GM23248 (cell line): ENCODE results near the gene ETV7. TPM values are rescaled to one million over a fixed set of nuclear protein-coding genes. Genes with fewer than 3 reads are reported as not detected.
"Not testable (repeated sequence)": the region's sequence is repeated elsewhere in the genome, so short reads cannot be mapped to it uniquely, and the experiment has no call there.

Experiments used
- DNase-seq: peaks from one replicate; pipeline ENCODE4 v3.0.0-alpha.2; 2015
- H2AFZ ChIP-seq: fragments of 200-600 bp; sonication (generic); 2 replicates; pipeline ENCODE4 v1.6.1; 2016; ENCODE audit warnings: antibody characterized with exemption
- H3F3A ChIP-seq: fragments of 200-600 bp; sonication (generic); 2 replicates; pipeline ENCODE4 v1.6.1; 2016; ENCODE audit warnings: mild to moderate bottlenecking, antibody characterized with exemption, mixed run types; ENCODE audit not compliant: insufficient read depth
- H3K27ac ChIP-seq: fragments of 200-600 bp; sonication (generic); 2 replicates; pipeline ENCODE4 v1.5.1; 2016; ENCODE audit warnings: mild to moderate bottlenecking
- H3K27me3 ChIP-seq: fragments of 200-600 bp; sonication (generic); replicated peaks from 2 replicates; pipeline ENCODE4 v1.6.1; 2016; ENCODE audit warnings: mild to moderate bottlenecking; ENCODE audit not compliant: insufficient read depth
- H3K36me3 ChIP-seq: fragments of 200-600 bp; sonication (generic); 2 replicates; pipeline ENCODE4 v1.6.1; 2016; ENCODE audit warnings: low read depth, mild to moderate bottlenecking
- H3K4me1 ChIP-seq: fragments of 200-600 bp; sonication (generic); 2 replicates; pipeline ENCODE4 v1.6.1; 2016; ENCODE audit warnings: mild to moderate bottlenecking; ENCODE audit not compliant: insufficient read depth
- H3K4me2 ChIP-seq: fragments of 200-600 bp; sonication (generic); one replicate; pipeline ENCODE4 v1.6.1; 2016; ENCODE audit warnings: mild to moderate bottlenecking; ENCODE audit not compliant: unreplicated experiment
- H3K4me3 ChIP-seq: fragments of 200-600 bp; sonication (generic); 2 replicates; pipeline ENCODE4 v1.5.1; 2016; ENCODE audit warnings: mild to moderate bottlenecking
- H3K79me2 ChIP-seq: fragments of 200-600 bp; sonication (generic); 2 replicates; pipeline ENCODE4 v1.6.1; 2016; ENCODE audit warnings: mild to moderate bottlenecking; ENCODE audit not compliant: insufficient read depth
- H3K9ac ChIP-seq: fragments of 200-600 bp; sonication (generic); 2 replicates; pipeline ENCODE4 v1.6.1; 2016; ENCODE audit warnings: mild to moderate bottlenecking
- H3K9me2 ChIP-seq: fragments of 200-600 bp; sonication (generic); 2 replicates; pipeline ENCODE4 v1.6.1; 2016; ENCODE audit warnings: mixed run types, mild to moderate bottlenecking, moderate library complexity; ENCODE audit not compliant: insufficient read depth
- H3K9me3 ChIP-seq: fragments of 200-600 bp; sonication (generic); one replicate; pipeline ENCODE4 v1.6.1; 2017; ENCODE audit warnings: low read depth
- H4K20me1 ChIP-seq: fragments of 200-600 bp; sonication (generic); 2 replicates; pipeline ENCODE4 v1.6.0; 2016; ENCODE audit not compliant: insufficient read depth
- EZH2 ChIP-seq: fragments of 200-600 bp; sonication (generic); IDR thresholded peaks from 2 replicates; pipeline ENCODE4 v1.6.1; 2018; ENCODE audit warnings: antibody characterized with exemption, mild to moderate bottlenecking; ENCODE audit not compliant: insufficient read depth, poor library complexity, severe bottlenecking
- EZH2phosphoT487 ChIP-seq: fragments of 200-600 bp; sonication (generic); IDR thresholded peaks from 2 replicates; pipeline ENCODE4 v1.6.1; 2018; ENCODE audit warnings: antibody characterized with exemption, moderate library complexity, mild to moderate bottlenecking, low read depth; ENCODE audit not compliant: insufficient read depth
- WGBS, 2 experiments: methylation state at CpG; one replicate each; pipeline ENCODE4 v1.1.6; 2015 to 2017; ENCODE audit warnings: low lambda C conversion rate in 2 of 2, low coverage in 1 of 2; ENCODE audit errors: missing lambda C conversion rate in 2 of 2; 5-methylcytosine and 5-hydroxymethylcytosine counted together
- in situ Hi-C: fragments of 300-500 bp; cut with MboI; formaldehyde crosslinking; loops from 2 replicates; pipeline ENCODE4 v1.15.0; 2020
- polyA plus RNA-seq: library from polyadenylated mRNA; unstranded; fragments of >200 nt; fragmentation: Nextera tagmentation; extraction: Ambion mirVana; gene quantifications from 2 replicates; pipeline ENCODE4 v1.2.1, GENCODE V29; 2016
- total RNA-seq: library from RNA; depleted of rRNA; stranded (reverse); fragments of >200 nt; shearing (Covaris generic); gene quantifications from 2 replicates; pipeline ENCODE4 v1.2.3, GENCODE V29; 2014

ETV7 gene
- total and polyA plus RNA-seq, 2 experiments from 2014 or later, result 0.32 to 0.70 TPM

DNA sequence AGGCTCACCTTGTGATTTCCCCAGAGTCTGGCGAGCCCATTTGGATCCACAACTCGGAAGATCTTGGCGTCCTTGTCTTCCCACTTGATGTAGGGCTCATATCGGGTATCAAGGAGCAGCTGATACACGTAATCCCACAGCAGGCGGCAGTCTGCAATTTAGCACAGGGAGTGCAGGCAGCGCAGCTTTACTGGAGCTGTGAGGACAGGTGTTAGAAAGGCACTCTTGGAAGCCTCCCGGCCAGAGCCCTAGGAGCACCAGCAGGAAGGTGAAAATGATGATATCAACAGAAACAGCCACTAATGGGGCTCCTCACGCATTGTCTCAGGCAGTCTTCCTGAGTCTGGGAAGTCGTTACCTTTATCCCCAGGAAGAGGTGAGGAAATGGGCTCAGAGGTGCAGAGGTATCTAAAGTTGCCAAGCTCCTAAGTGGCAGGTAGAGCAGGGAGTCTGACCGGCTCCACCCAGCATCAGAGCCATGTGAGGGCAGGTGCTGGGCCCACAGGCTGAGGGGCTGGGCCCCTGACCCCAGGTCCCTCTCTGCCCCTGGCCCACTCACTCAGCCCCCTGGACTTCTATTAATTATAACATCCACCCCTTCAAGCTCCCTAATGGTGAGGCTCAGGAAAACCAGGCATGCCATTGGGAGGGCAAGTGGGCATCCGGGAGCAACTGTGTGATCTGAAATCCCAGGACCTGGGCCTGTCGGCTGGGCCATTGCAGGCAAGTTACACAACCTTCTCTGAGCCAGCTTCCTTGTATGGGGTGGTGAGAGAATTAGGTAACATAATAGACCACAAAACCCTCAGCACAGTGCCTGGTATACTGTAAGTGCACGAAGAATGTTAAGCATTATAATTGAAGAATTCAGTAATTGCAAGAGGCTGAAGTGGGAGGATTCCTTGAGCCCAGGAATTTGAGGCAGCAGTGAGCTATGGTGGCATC is 18.3 kb downstream of the ETV7 start:
- no peak overlapping the region for H3K4me3 ChIP-seq
- no peaks in the 10 kb centered on the region for H3K9me2 ChIP-seq
- H3K9ac ChIP-seq, result peak overlapping the region; percentile 27; the same call in 1 of the 2 replicates
- peaks cover 25% of the 10 kb centered on the region for H3K4me1 ChIP-seq
- H3K36me3 ChIP-seq, result no peaks in the 10 kb centered on the region
- DNase-seq, result peak; percentile 96
- peak overlapping the region; percentile 29 for H3K4me2 ChIP-seq
- H3K79me2 ChIP-seq, result no peaks in the 10 kb centered on the region
- in situ Hi-C loops, result loop anchor here (10.0 kb wide), 1 partner anchor 244 kb away; no protein-coding TSS in a partner anchor
- TF ChIP-seq EZH2, result no peak
- TF ChIP-seq EZH2phosphoT487, result peak; percentile 96
- WGBS, 2 experiments, result 75 to 78% methylated on average over 14 of the region's 14 CpGs
- H3K9me3 ChIP-seq, result no peaks in the 10 kb centered on the region
- H2AFZ ChIP-seq, result 0 out of 2 replicates have a peak overlapping the region, but pooled peaks have one; percentile 1
- peaks cover 8% of the 10 kb centered on the region; the same call in 1 of the 2 replicates for H3F3A ChIP-seq
- H3K27ac ChIP-seq, result peak overlapping the region; percentile 59
- no peaks in the 10 kb centered on the region for H3K27me3 ChIP-seq
- no peaks in the 10 kb centered on the region for H4K20me1 ChIP-seq

DNA sequence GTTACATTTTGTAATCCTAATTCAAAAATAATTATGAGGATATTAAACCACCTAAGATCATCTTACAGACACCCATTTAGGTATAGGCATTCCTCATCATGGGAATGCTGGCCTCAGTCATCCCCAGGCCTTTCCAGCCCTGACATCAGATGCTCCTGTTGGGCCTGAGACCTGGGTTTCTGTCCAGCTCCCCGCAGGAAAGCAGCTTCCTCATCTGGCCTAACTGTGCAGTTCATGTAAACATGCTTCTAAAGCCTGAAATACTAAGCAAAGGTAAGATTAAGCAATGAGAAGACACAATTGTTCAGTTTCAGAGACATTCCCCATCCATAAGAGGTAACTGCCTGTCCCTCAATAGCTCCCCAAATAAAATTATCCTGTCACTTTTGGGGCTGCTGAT is 19.0 kb downstream of the ETV7 start:
- Histone ChIP-seq H3K9ac (no peak overlapping the region), H3K4me1 (peaks cover 25% of the 10 kb centered on the region), H2AFZ (0 out of 2 replicates have a peak overlapping the region, but pooled peaks have one; percentile 1), H3K27me3 (no peaks in the 10 kb centered on the region), H3K4me3 (no peak overlapping the region), H3K4me2 (no peak overlapping the region), H3K79me2 (no peaks in the 10 kb centered on the region), H3K36me3 (no peaks in the 10 kb centered on the region), H3K27ac (no peak overlapping the region), H3K9me3 (no peaks in the 10 kb centered on the region), H4K20me1 (no peaks in the 10 kb centered on the region), H3K9me2 (no peaks in the 10 kb centered on the region), H3F3A (peaks cover 8% of the 10 kb centered on the region; the same call in 1 of the 2 replicates)
- DNase-seq, result peak; percentile 25
- in situ Hi-C loops, result loop anchor here (10.0 kb wide), 1 partner anchor 244 kb away; no protein-coding TSS in a partner anchor
- 57 to 88% methylated on average over 1 of the region's 1 CpG for WGBS, 2 experiments
- TF ChIP-seq EZH2, result no peak
- no peak for TF ChIP-seq EZH2phosphoT487

DNA sequence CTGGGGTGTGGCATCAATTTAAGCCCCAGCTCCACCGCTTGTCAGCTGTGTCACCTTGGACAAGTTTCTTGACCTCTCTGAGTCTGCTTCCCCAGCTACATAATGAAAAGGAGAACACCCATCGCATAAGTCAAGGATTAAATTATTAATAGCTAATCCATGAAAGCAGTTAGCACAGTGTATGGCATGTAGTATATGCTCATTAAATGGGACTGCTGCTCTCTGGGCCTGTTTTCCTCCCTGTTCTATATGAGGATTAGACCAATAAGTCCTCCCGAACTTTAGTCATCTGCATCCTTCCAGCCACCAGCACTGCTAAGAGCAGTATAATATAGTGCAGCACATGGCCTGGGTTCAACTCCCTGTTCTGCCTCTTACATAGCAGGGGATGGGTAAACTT is 19.7 kb downstream of the ETV7 start:
- in situ Hi-C loops, result loop anchor here (10.0 kb wide), 1 partner anchor 243 kb away; no protein-coding TSS in a partner anchor
- no peaks in the 10 kb centered on the region for H3K9me2 ChIP-seq
- H3K36me3 ChIP-seq, result no peaks in the 10 kb centered on the region
- DNase-seq, result no peak
- no peaks in the 10 kb centered on the region for H3K9me3 ChIP-seq
- no peak overlapping the region for H3K4me3 ChIP-seq
- H3K27ac ChIP-seq, result no peak overlapping the region
- no peaks in the 10 kb centered on the region for H3K27me3 ChIP-seq
- no peaks in the 10 kb centered on the region for H3K79me2 ChIP-seq
- no peak overlapping the region for H3K9ac ChIP-seq
- no peaks in the 10 kb centered on the region for H4K20me1 ChIP-seq
- peaks cover 8% of the 10 kb centered on the region; the same call in 1 of the 2 replicates for H3F3A ChIP-seq
- H2AFZ ChIP-seq, result no peak overlapping the region
- peaks cover 25% of the 10 kb centered on the region for H3K4me1 ChIP-seq
- TF ChIP-seq EZH2phosphoT487 (no peak), EZH2 (no peak)
- WGBS, 2 experiments, result 90 to 95% methylated on average over 3 of the region's 3 CpGs
- H3K4me2 ChIP-seq, result no peak overlapping the region

DNA sequence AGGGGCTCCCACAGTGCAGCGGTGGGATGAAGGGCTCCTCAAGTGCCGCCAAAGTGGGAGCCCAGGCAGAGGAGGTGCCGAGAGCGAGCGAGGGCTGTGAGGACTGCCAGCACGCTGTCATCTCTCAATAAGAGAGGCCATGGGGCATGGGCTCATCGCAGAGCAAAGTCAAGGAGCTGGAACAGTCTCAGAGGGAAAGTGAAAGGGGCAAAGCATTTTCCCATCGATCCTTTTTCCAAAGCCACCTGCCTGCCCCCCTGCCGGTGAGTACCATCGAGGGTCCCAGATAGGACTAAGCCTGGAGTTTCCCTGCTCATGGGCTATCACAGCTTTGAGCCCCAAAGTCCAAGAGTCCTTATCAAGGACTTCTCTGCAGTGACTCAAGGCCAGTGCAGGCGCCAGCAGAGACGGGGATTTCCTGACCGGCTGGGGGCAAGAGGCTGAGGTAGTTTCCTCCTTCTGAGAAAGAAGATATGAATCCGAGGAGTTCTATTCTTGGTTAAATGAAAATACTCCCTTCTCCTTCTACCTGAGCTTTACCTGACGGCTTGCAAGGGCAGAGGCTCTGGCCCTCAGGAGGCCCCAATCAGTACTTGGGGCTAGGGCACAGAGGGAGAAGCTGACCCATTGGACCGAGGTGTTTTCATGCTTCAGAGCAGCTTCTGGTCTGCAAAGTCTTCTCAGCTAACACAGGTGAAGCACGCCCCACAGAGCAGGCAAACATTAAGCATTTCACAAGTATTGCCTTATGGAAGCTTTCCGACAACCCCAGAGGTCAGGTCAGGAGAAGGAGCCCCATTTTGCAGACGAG is 22.6 kb downstream of the ETV7 start:
- Histone ChIP-seq H3K4me1 (peaks cover 19% of the 10 kb centered on the region), H3K4me2 (no peak overlapping the region), H3K9me3 (no peaks in the 10 kb centered on the region), H3K9ac (no peak overlapping the region), H3K27me3 (no peaks in the 10 kb centered on the region), H2AFZ (no peak overlapping the region), H3K79me2 (no peaks in the 10 kb centered on the region), H3K9me2 (no peaks in the 10 kb centered on the region), H3K27ac (no peak overlapping the region), H3K36me3 (no peaks in the 10 kb centered on the region), H3K4me3 (no peak overlapping the region), H3F3A (peaks cover 4% of the 10 kb centered on the region; the same call in 1 of the 2 replicates), H4K20me1 (no peaks in the 10 kb centered on the region)
- in situ Hi-C loops, result loop anchor here (10.0 kb wide), 1 partner anchor 240 kb away; no protein-coding TSS in a partner anchor
- WGBS, 2 experiments, result 92 to 93% methylated on average over 19 of the region's 19 CpGs
- DNase-seq, result no peak
- TF ChIP-seq EZH2, result no peak
- no peak for TF ChIP-seq EZH2phosphoT487

DNA sequence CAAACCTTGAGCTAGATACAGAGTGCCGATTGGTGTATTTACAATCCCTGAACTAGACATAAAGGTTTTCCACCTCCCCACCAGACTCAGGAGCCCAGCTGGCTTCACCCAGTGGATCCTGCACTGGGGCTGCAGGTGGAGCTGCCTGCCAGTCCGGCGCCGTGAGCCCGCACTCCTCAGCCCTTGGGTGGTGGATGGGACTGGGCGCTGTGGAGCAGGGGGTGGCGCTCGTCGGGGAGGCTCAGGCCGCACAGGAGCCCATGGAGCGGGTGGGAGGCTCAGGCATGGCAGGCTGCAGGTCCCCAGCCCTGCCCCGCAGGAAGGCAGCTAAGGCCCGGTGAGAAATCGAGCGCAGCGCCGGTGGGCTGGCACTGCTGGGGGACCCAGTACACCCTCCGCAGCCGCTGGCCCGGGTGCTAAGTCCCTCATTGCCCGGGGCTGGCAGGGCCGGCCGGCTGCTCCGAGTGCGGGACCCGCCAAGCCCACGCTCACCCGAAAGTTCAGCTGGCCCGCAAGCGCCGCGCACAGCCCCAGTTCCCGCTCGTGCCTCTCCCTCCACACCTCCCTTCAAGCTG is 23.3 kb downstream of the ETV7 start:
- H3K27me3 ChIP-seq, H3K4me2 ChIP-seq, H2AFZ ChIP-seq, H3K36me3 ChIP-seq, H3K4me3 ChIP-seq, H4K20me1 ChIP-seq, H3K9me3 ChIP-seq, H3K79me2 ChIP-seq, H3K9ac ChIP-seq, DNase-seq, H3K27ac ChIP-seq, H3K9me2 ChIP-seq, H3F3A ChIP-seq: not testable (repeated sequence)
- in situ Hi-C loops, result loop anchor here (10.0 kb wide), 1 partner anchor 239 kb away; no protein-coding TSS in a partner anchor
- H3K4me1 ChIP-seq, result peaks cover 14% of the 10 kb centered on the region
- 98% methylated on average over 13 to 34 of the region's 34 CpGs for WGBS, 2 experiments

DNA sequence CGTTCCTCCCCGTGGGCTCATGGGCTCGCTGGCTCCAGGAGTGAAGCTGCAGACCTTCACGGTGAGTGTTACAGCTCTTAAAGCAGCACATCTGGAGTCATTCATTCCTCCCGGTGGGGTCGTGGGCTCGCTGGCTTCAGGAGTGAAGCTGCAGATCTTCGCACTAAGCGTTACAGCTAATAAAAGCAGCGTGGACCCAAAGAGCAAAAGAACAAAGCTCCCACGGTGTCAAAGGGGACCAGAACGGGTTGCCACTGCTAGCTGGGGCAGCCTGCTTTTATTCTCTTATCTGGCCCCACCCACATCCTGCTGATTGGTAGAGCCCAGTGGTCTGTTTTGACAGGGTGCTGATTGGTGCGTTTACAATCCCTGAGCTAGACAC is 24.1 kb downstream of the ETV7 start:
- DNase-seq, H3K9me3 ChIP-seq, H3K9ac ChIP-seq, H3K27me3 ChIP-seq, H4K20me1 ChIP-seq, H3K79me2 ChIP-seq, H3K4me2 ChIP-seq, H3K36me3 ChIP-seq, H2AFZ ChIP-seq, H3K4me3 ChIP-seq, H3K9me2 ChIP-seq, H3F3A ChIP-seq, H3K27ac ChIP-seq: not testable (repeated sequence)
- H3K4me1 ChIP-seq, result peaks cover 11% of the 10 kb centered on the region
- in situ Hi-C loops, result loop anchor here (10.0 kb wide), 1 partner anchor 239 kb away; no protein-coding TSS in a partner anchor
- WGBS, 2 experiments, result 68 to 69% methylated on average over 13 of the region's 13 CpGs
